ENCODE measurements around the gene KCTD15. TPM values are rescaled to one million over a fixed set of nuclear protein-coding genes. Genes with fewer than 3 reads are reported as not detected.

The KCTD15 gene, protein sequence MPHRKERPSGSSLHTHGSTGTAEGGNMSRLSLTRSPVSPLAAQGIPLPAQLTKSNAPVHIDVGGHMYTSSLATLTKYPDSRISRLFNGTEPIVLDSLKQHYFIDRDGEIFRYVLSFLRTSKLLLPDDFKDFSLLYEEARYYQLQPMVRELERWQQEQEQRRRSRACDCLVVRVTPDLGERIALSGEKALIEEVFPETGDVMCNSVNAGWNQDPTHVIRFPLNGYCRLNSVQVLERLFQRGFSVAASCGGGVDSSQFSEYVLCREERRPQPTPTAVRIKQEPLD
- 10 to 100 TPM; 56.3 to 62.9 TPM for total RNA-seq
- long read RNA-seq, donor 1, partial matches to known transcripts: 16 of 24 reads
- long read RNA-seq, donor 1, other reads (novel, unspliced or antisense): 6 of 24 reads
- long read RNA-seq, donor 2, partial matches to known transcripts: 12 of 44 reads
- long read RNA-seq, donor 2, other reads (novel, unspliced or antisense): 29 of 44 reads

DNA sequence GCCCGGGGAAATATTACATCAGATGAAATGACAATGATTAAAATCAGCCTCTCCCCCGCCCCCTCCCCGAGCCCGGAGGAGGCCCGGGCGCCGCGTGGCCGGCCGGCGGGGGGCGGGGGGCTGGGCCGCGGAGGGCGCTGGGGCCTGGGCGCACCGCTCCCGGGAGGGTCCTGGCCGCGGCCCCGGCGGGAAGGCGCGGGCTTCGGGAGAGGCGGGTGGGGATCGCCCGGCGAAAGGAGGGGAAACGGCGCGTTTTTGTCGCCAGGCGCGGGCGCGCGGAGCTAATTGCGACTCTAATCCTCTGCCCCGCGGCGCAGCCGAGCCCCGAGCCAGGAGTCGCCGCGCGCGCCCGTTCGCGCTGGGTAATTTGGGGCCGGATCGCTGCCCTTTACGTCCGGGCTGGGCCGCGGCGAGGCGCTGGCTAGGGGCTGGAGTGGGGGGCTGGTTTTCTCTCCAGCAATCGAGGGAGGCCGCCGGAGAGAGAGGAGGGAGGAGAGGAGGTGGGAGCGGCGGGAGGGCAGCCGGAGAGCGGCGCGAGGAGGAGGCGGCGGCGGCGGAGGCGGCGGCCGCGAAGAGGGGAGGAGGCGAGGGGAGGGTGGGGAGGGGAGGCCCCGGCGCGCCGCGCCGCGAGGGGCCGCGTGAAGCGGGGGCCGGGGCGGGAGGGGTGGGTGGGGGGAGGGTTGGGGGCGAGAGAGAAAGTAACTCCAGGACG is at the start of gene KCTD15:
Gene KCTD15 (plus strand): TSS at position 707 of the 712 bp plus-strand sequence. CDS start 3,585 bp downstream, outside the sequence.
- intact Hi-C loops (cut with DNase I): loop anchor here in 1 of 2 donors (5.0 kb wide), 1 partner anchor 71 kb away; no protein-coding TSS in a partner anchor

DNA sequence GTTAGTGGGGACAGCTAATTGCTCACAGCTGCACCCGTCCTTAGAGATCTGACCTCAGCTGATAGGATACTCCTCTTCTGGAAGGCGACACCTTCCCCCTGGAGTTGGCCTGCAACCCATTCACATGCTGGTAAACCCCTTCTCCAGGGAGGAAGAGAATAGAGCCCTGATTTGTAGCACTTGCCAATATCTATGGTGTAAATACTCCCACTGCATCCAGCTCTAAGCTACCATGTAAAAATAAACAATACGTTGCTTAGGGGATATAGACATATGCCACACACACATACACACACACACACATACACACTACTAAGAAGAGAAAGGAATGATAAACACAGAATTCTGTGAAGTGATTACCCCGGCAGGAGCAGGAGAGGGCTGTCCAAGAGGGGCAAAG is 49.4 kb upstream of the KCTD15 start:
- DNase-seq (ENCODE audit: low spot score): no peak
- intact Hi-C loops (cut with DNase I): no loop called here

More for the DNA sequence above, at the start of gene KCTD15:
- DNase-seq (ENCODE audit: low spot score): no peak

DNA sequence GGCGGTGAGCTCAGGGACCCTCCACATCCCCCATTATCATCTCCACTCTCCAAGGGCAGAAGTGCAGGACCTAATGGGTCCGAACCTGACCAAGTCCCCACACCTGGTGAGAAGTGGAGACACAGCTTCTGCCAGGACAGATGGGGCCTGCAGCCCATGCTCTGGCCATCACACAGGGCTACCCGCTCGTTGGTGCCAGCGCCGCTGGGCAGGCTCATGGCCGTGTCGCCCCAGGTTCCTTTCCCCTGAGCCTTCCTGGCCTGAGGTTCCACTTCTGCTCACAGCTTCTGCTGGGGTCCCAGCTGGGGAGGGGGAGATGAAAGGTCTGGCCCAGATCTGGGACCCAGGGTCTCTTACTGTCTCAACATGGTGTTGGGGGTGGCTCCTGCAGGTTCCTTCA is 48.4 kb upstream of the KCTD15 start:
- DNase-seq (ENCODE audit: low spot score): no peak
- intact Hi-C loops (cut with DNase I): no loop called here

DNA sequence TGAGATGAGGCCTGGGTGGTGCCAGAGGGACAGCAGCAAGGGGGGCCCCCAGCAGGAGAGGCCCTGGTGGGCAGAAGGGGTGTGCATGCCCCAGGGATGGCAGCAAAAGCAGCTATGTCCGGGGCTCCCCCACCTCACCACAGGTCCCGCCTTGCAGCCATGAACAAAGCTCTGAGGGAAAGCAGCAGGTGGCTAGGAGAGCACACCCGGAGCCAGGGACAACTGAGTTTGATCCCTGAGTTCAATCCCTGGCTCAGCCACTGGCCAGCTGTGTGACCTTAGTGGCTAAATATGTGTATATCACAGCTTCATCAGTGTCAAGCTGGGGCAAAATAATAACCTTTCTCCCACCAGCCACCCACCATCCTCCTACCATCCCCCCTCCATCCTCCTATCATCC is 47.7 kb upstream of the KCTD15 start:
- no peak for DNase-seq (ENCODE audit: low spot score)
- intact Hi-C loops (cut with DNase I): no loop called here

DNA sequence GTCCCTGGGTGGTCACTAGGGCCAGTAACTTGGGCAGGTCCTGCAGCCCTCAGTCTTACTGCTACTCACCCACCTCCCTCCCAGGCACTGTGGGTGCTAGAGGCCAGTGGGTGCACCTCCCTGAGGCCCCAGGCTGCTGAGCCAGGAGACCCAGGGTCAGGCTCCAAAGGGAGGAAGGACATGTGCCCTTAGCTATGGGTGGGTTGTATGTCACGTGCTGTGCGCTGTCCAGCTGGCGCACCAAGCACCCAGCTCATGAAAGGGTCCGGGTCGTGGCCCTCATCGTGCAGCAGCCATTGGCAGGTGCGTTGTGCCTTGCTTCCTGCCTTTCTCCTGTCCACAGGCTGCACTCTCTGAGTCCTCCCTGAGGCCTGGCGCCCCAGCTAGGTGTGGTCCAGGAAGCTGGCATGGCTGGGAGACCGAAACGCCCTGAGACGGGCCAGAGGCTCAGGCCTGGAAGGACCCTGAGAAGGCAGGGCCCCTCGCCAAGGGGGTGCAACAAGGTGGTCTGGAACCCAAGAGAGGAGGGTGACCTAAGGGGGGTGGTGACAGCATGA is 47.0 kb upstream of the KCTD15 start:
- intact Hi-C loops (cut with DNase I): no loop called here
- no peak for DNase-seq (ENCODE audit: low spot score)

DNA sequence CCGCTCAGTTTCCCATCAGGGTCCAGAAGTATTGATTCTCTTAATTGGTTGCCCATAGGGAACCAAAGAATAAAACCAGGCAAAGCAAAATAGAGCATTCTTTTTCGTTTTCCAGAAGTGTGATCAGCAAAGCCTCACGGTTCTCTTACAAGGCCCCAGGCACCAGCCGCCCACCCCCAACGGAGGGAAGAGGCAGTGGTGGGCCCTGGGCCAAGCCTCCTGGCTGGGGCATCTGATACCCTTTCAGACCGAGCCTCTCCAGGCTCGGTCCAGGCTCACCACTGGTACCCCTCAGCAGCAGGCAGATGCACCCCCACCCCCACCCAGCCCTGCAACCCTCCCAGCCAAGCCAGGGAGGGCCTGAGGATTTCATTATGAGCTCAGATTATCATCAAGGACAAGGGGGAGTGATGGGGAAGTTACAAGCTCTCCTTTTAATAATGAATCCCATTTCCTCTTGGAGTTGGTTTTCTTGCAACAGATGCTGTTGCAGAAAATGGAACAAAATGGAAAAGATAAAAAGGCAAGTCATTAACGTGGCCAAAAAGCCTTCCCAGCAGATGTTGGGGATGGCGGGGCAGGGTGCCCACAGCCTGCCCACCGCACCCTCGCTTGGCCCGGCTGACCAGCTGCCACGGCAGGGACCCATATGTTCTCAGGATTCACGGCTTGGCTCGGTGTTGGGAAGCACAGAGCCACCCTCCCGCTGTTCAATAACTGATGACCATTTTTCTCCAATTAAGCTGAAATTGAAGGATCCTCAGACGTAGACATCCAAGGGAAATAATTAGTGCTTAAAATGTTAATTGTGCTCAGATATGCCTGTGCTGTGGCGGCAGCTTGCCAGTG is 45.9 kb upstream of the KCTD15 start:
- DNase-seq (ENCODE audit: low spot score): no peak
- intact Hi-C loops (cut with DNase I): no loop called here

DNA sequence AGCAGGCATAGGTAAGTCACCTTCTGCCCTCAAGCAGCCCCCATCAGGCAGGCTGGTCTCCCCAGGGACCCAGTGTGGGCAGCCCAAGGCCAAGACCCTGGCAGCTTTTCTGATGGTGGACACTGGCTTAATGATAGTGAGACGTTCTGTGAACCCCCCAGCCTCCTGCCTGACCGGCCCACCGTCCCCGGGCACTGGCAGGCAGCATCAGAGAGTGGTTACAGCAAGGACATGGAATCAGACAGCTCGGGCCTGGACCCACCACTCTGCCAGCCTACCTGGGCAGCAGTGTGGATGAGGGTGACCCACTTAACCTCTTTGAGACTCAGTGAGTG is 45.3 kb upstream of the KCTD15 start:
- intact Hi-C loops (cut with DNase I): no loop called here
- DNase-seq (ENCODE audit: low spot score): no peak

DNA sequence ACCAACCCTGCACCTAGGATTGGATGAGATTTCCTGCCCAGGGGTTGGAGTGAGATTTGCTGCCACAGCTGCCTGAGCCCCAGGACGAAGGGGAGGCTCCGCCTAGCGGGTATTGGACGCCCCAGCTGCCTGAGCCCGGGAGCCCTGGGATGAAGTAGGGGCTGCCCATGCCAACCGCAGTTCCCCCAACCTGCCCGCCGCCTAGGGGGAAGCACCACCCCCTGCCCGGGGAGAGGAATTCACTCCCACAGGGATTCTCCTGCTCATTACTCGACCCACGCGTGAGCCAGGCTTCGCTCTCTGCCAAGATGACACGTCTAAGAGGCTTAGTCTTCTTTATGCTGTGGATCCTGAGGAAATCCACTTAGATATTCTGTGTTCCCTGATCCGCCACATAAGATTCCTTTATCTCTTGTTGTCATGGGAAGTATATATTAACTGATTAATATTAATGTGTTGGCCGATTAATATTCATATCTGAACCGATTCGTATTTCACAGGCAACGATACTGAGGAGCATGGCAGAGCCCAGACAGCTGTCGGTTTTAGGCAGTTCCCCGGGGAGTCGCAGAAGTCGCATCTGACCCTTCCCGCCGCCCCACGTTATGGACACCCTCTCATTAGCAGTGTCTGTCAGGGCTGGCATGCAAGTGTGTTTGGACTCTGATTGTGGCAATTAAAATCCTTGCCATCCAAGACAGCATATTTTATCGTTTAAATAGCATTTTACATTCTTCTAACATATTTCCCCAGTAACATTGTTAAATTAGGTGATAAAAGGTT is 44.5 kb upstream of the KCTD15 start:
- DNase-seq (ENCODE audit: low spot score): no peak
- intact Hi-C loops (cut with DNase I): no loop called here

DNA sequence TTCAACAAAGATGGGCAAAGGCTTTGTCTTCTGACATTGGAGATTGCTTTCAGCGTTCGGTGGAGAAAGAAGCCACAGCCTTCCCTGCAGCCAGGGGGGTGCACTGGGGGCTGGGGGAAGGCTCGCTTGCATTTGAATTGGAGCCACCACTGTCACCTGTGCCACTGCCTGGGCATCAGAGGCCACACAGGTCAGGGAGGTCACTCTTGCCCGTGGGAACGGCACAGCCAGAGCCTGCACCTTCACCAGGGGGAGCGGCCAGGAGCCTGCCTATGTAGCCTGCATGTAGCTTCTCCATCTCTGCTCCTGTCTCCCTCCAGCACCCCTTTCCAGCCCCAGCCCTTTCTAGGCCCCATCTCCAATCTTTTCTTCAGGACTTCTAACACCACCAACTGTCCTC is 43.7 kb upstream of the KCTD15 start:
- no peak for DNase-seq (ENCODE audit: low spot score)
- intact Hi-C loops (cut with DNase I): no loop called here

DNA sequence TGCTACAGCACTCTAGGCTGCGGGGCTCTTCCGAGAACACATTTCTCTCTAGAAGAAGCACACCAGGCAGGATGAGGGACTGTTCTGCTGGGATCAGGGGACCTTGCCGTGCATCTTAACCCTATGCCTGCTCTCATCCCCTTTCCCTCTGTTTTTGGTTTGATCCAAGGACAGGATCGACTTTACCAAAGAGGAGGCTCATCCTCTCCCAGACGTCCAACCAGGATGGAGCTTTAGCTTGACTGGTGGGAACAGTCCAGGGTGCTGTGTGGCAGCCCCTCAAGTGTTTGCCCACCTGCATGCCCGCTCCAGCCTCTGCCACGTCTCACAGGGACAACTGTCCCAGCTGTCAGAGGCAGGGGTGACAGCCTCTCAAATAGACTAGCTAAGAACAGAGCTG is 42.3 kb upstream of the KCTD15 start:
- intact Hi-C loops (cut with DNase I): no loop called here
- no peak for DNase-seq (ENCODE audit: low spot score)

DNA sequence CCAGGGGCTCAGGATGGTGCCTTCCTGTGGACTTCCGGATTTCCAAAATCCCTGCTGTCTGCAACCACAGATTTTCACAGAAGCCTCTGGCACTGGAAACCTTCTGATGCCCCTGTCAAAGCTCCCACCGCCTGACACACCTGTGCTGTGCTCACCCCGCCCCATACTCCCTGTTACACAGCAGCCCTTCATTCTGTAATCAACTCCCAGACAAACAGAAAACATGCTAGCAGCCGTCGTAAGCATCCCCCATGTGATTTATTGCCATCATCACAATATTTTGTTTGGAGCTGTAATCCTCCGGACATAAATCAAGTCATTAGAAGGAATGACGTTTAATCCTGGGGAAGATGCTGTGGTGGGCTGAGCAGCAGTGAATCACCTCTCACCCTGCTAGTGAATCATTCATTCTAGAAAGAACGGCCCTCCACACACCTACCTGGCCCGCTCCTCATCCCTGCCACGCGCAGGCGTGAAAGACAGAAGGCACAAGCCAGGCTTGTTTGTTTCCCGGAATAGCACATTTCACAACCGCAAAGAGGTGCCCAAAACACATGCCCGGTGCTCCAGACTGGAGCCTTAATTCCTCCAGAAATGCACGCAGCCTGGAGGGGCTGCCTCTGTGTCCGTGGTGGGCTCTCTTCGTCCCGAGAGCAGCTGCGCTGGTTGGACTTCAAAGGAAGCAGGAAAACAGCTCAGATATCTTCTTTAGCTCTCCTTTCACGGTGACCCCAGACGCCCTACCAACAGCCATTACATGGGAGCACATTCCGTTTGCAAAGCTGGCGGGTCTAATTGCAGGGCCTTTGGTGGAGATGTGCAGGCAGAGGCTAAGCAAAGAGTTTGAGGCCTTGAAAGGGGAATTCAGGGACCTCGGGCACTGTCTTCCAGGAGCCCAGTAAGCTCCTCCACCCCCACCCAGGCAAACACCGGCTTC is 41.3 kb upstream of the KCTD15 start:
- no peak for DNase-seq (ENCODE audit: low spot score)

DNA sequence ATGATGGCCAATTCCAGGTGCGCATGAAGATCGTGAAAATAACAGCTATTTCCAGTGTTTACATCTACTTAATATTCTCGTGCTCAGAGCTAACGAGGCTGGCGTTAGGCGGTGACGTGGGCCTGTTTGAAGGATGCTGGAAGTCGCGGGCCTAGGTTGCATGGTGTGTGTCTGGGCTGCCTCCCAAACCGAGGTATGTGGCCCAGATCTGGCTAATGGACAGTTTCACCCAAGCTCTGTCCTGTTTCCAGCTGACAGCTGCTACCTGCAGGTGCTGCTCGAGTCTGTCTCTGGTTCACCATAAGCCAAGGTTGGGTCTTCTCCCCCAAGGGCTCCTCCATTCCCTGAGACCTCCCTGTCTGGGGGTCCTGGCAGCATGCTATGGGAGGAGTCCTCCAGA is 40.5 kb upstream of the KCTD15 start:
- DNase-seq (ENCODE audit: low spot score): no peak
- intact Hi-C loops (cut with DNase I): no loop called here

More for the DNA sequence above, 41.3 kb upstream of the KCTD15 start:
- intact Hi-C loops (cut with DNase I): no loop called here

DNA sequence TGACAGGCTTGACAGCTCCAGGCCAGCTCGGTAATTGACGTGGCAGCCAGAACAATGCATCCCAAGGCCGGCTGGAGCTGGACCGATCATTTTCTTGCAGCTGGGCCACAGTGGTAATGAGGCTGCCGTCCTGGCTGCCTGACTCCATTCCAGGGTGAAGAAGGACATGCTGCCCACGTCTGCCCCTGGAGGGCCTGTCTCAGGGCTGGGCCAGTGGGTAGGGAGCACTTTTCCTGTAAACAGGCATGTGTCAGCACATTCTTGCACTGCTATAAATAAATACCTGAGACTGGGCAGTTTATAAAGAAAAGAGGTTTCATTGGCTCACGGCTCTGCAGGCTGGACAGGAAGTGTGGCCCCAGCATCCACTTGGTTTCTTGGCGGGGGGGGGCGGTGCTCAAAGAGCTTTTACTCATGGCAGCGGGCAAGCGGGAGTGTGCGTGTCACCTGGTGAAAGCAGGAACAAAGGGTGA is 38.1 kb upstream of the KCTD15 start:
- intact Hi-C loops (cut with DNase I): no loop called here
- DNase-seq (ENCODE audit: low spot score): no peak

DNA sequence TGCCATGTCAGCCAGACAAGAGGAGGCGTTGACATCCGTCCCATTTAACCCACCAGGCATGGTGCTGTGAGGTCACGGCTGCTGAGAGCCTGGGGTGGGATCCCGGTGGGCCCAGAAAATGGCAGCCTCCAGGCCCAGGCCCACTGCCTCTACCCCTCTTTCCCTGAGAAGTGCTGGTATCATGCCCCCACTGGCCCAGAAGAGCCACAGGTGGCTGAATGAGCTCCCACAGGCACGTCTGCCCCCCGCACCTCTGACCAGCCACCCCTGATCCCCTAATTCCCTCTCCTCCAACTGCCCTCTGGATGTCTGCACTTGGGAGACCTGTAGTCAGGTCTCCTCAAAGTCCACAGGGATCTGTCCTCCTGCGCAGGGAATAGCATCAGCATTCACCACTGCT is 37.3 kb upstream of the KCTD15 start:
- intact Hi-C loops (cut with DNase I): no loop called here
- no peak for DNase-seq (ENCODE audit: low spot score)

DNA sequence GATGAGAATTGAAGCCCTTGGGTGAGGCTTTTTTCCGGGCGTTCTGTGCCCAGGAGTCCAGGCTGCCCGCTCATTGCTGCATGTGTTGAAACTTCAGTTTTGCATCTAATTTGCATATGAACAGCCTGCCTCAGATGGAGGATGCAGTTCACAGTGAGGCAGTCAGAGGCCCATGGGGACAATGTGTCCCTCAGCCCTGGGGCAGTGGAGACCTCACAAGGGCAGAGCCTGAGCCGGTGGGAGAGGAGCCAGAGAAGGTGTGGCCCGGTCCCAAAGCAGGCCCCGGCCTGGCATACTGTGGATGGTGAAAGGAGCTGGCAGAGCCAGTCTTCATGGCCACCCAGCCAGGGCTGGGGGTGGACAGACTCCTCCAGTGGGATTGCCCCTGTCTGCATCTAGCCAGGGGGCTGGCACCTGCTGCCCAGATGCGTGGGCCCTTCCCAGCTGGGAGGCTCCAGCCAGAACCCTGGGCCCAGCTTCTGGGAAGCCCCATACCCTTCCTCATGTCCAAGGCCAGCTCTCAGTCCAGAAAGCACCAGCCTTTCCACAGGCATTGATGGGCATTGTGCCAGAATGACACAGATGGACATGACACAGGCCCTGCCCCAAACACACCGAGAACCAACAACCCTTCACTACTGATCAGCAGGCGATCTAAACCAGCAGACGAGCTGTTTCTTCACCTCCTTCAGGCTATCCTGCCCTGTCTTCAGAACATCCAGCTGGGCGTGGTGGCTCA is 32.9 kb upstream of the KCTD15 start:
- intact Hi-C loops (cut with DNase I): no loop called here
- no peak for DNase-seq (ENCODE audit: low spot score)

DNA sequence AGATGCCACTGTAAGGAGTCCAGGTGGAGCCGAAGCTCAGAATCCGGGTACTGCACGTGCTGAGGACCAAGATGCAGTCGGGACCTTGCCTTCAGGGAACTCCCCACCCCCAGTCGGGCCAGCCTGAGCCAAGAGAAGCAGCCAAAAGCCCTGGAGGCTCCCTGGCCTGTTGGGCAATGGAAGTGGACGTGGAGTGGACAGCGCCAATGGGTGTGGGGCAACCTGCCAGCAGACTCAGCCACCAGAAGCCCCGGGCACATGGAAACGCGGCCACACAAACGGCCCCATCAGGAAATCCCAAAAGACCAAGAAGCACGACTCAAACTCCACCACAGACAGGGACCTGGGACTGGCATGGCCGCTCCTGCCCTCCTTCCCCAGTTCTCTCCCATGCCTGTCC is 30.0 kb upstream of the KCTD15 start:
- intact Hi-C loops (cut with DNase I): no loop called here
- DNase-seq (ENCODE audit: low spot score): no peak

DNA sequence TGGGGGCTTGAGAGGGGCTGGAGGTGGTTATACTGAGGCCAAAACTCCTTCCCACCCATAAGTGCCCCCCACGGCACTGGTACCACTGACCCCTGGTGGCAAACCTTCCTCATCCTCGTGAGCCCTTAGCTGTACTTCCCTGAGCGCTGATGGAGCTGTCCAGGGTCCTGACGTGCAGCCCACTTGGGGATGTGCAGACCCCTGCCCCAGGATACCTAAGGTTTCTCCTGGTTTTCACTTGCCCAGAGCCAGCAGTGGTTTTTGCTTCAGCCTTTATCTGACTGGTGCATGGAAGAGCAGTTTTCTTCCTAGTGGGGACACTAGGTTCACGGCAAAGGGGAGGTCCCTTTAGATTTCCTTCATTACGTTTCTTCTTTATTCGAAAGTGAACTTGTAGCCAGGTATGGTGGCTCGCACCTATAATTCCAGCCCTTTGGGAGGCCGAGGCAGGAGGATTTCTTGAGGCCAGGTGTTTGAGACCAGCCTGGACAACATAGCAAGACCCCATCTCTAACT is 28.7 kb upstream of the KCTD15 start:
- DNase-seq (ENCODE audit: low spot score): no peak
- intact Hi-C loops (cut with DNase I): no loop called here

All from posterior vena cava (tissue), 2 donors.